Panc1 (cell line): ENCODE results near the gene MUC5AC. TPM values are rescaled to one million over a fixed set of nuclear protein-coding genes. Genes with fewer than 3 reads are reported as not detected.

ENCODE experiments used
- ATAC-seq: fragments of 200-7000 bp; cut with Tn5 transposase; 2 replicates; pipeline ENCODE4 v1.9.1; 2020; ENCODE audit warnings: mild to moderate bottlenecking, moderate library complexity
- BruUV-seq: library from RNA; stranded (reverse); fragments of 400-500 nt; replicated peaks from 2 replicates; lab custom pipeline; 2021; lab: Mats Ljungman, UMichigan
- CTCF ChIA-PET: fragments of 300-600 bp; sonication (Branson Sonifier 250); formaldehyde crosslinking; loops from one replicate; lab custom pipeline; 2022; ENCODE audit warnings: antibody characterized with exemption; lab: Charles Lee
- POLR2A ChIA-PET: fragments of 300-600 bp; sonication (Branson Sonifier 250); formaldehyde crosslinking; loops from one replicate; lab custom pipeline; 2022; ENCODE audit warnings: antibody characterized with exemption; lab: Charles Lee
- DNase-seq: peaks from one replicate; pipeline ENCODE4 v3.0.0-alpha.2; 2010; ENCODE audit warnings: low read depth, low spot score
- H3K27ac ChIP-seq: 2 replicates; pipeline ENCODE4 v1.5.1; 2011; ENCODE audit warnings: mild to moderate bottlenecking, low read length, inconsistent platforms
- H3K27me3 ChIP-seq: fragments of 200-500 bp; sonication (Bioruptor generic); 2 replicates; pipeline ENCODE4 v1.6.0; 2014; ENCODE audit warnings: low read length, inconsistent platforms; ENCODE audit not compliant: control insufficient read depth, insufficient read depth
- H3K36me3 ChIP-seq: fragments of 200-500 bp; sonication (Bioruptor generic); 2 replicates; pipeline ENCODE4 v1.5.1; 2014; ENCODE audit warnings: inconsistent platforms, mild to moderate bottlenecking, low read length, moderate library complexity; ENCODE audit not compliant: control insufficient read depth, insufficient read depth
- H3K4me1 ChIP-seq: 2 replicates; pipeline ENCODE4 v1.5.1; 2011; ENCODE audit warnings: inconsistent platforms, mild to moderate bottlenecking, low read length, moderate library complexity; ENCODE audit not compliant: control insufficient read depth, insufficient read depth
- H3K4me3 ChIP-seq, 2 experiments: 2 replicates each; pipeline ENCODE4 v1.5.1; 2011 to 2012; ENCODE audit warnings: low read depth in 2 of 2, low read length in 2 of 2, mild to moderate bottlenecking in 2 of 2, inconsistent platforms in 1 of 2, moderate library complexity in 1 of 2
- H3K9me3 ChIP-seq: fragments of 200-500 bp; sonication (Bioruptor generic); 2 replicates; pipeline ENCODE4 v1.5.1; 2014; ENCODE audit warnings: low read depth, mild to moderate bottlenecking, inconsistent platforms, low read length, moderate library complexity; ENCODE audit not compliant: control insufficient read depth, insufficient read depth
- POLR2AphosphoS5 ChIP-seq: IDR thresholded peaks from 2 replicates; pipeline ENCODE4 v1.6.1; 2012; ENCODE audit warnings: mild to moderate bottlenecking, low read depth, low read length, moderate library complexity
- SIN3A ChIP-seq: IDR thresholded peaks from 2 replicates; pipeline ENCODE4 v1.6.1; 2012; ENCODE audit warnings: low read depth, mild to moderate bottlenecking, low read length, moderate library complexity, borderline replicate concordance; ENCODE audit not compliant: insufficient read depth
- TCF7L2 ChIP-seq: IDR thresholded peaks from 2 replicates; pipeline ENCODE4 v1.6.1; 2011; ENCODE audit warnings: mild to moderate bottlenecking, low read depth, low read length, inconsistent platforms
- in situ Hi-C: cut with HindIII; loops from 2 replicates; pipeline ENCODE4 v1.10.0; 2016; ENCODE audit warnings: low sequenced_read_pairs, low pct_unique_long_range_greater_than_20kb
- intact Hi-C: fragments of 100-400 bp; cut with micrococcal nuclease; formaldehyde crosslinking; loops from one replicate; pipeline ENCODE4 v1.10.0; 2022; ENCODE audit not compliant: unreplicated experiment
- total RNA-seq: library from RNA; stranded (reverse); gene quantifications from one replicate; pipeline ENCODE4 v1.2.1, GENCODE V29; 2021; ENCODE audit not compliant: unreplicated experiment
- TF ChIP-seq, protein P1 (sequence below), 2 experiments: IDR thresholded peaks; 2 replicates each; pipeline ENCODE4 v1.6.1; 2011 to 2012; ENCODE audit warnings: low read depth in 2 of 2, control low read depth in 1 of 2, low read length in 1 of 2, mild to moderate bottlenecking in 1 of 2, moderate library complexity in 1 of 2; ENCODE audit not compliant: insufficient read depth in 1 of 2
- TF ChIP-seq, protein P2 (sequence below): fragments of 450-650 bp; IDR thresholded peaks from 2 replicates; pipeline ENCODE4 v1.5.1; 2017; ENCODE audit warnings: mild to moderate bottlenecking

Gene MUC5AC
- total RNA-seq, 1 experiment from 2014 or later = 0.03 TPM

DNA sequence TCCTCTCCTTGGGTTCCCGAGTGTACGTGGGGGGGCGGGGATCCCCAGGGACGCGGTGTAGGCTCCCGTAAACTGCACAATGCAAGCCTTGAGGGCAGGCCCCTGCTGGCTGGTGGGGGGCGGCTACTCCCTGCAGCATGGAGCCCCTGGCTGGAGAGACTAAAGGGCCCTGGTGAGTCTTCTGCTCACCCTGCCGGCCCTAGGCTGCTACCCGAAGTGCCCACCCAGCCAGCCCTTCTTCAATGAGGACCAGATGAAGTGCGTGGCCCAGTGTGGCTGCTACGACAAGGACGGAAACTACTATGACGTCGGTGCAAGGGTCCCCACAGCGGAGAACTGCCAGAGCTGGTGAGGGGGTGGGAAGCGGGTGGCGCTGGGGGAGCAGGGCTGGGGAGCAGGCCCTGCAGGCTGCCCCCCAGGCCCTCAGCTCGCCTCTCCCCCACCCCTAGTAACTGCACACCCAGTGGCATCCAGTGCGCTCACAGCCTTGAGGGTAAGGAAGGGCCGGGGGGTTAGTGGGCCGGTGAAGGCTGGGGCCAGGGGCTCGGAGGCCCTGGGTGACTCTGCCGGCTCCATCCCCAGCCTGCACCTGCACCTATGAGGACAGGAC is 81.9 kb downstream of the MUC5AC start:
- ATAC-seq (no peak), DNase-seq (no peak)
- Histone ChIP-seq H3K36me3 (no peaks in the 10 kb centered on the region), H3K4me3 (no peak overlapping the region), H3K9me3 (no peaks in the 10 kb centered on the region), H3K27me3 (no peaks in the 10 kb centered on the region; the same call in 1 of the 2 replicates), H3K4me1 (no peaks in the 10 kb centered on the region), H3K27ac (no peak overlapping the region)
- TF ChIP-seq SIN3A (no peak), TCF7L2 (no peak), POLR2AphosphoS5 (no peak)
- TF ChIP-seq, protein P1, sequence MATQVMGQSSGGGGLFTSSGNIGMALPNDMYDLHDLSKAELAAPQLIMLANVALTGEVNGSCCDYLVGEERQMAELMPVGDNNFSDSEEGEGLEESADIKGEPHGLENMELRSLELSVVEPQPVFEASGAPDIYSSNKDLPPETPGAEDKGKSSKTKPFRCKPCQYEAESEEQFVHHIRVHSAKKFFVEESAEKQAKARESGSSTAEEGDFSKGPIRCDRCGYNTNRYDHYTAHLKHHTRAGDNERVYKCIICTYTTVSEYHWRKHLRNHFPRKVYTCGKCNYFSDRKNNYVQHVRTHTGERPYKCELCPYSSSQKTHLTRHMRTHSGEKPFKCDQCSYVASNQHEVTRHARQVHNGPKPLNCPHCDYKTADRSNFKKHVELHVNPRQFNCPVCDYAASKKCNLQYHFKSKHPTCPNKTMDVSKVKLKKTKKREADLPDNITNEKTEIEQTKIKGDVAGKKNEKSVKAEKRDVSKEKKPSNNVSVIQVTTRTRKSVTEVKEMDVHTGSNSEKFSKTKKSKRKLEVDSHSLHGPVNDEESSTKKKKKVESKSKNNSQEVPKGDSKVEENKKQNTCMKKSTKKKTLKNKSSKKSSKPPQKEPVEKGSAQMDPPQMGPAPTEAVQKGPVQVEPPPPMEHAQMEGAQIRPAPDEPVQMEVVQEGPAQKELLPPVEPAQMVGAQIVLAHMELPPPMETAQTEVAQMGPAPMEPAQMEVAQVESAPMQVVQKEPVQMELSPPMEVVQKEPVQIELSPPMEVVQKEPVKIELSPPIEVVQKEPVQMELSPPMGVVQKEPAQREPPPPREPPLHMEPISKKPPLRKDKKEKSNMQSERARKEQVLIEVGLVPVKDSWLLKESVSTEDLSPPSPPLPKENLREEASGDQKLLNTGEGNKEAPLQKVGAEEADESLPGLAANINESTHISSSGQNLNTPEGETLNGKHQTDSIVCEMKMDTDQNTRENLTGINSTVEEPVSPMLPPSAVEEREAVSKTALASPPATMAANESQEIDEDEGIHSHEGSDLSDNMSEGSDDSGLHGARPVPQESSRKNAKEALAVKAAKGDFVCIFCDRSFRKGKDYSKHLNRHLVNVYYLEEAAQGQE (IDR thresholded peaks at IDR 0.05; ENCODE audit: insufficient read depth in 1 of 2, low read depth in 2 of 2, low read length in 1 of 2) = no peak
- TF ChIP-seq, protein P2, sequence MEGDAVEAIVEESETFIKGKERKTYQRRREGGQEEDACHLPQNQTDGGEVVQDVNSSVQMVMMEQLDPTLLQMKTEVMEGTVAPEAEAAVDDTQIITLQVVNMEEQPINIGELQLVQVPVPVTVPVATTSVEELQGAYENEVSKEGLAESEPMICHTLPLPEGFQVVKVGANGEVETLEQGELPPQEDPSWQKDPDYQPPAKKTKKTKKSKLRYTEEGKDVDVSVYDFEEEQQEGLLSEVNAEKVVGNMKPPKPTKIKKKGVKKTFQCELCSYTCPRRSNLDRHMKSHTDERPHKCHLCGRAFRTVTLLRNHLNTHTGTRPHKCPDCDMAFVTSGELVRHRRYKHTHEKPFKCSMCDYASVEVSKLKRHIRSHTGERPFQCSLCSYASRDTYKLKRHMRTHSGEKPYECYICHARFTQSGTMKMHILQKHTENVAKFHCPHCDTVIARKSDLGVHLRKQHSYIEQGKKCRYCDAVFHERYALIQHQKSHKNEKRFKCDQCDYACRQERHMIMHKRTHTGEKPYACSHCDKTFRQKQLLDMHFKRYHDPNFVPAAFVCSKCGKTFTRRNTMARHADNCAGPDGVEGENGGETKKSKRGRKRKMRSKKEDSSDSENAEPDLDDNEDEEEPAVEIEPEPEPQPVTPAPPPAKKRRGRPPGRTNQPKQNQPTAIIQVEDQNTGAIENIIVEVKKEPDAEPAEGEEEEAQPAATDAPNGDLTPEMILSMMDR = no peak
- intact Hi-C loops = no loop called here
- ChIA-PET CTCF (no interaction called here), POLR2A (no interaction called here)
- no TSS peak for BruUV-seq
- in situ Hi-C loops = no loop called here

DNA sequence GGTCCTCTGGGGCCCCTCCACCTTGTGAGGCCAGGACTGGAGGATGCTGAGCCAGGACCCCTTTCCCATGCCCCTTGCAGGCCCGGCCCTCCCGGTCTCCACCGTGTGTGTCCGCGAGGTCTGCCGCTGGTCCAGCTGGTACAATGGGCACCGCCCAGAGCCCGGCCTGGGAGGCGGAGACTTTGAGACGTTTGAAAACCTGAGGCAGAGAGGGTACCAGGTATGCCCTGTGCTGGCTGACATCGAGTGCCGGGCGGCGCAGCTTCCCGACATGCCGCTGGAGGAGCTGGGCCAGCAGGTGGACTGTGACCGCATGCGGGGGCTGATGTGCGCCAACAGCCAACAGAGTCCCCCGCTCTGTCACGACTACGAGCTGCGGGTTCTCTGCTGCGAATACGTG is 83.0 kb downstream of the MUC5AC start:
- no peak; the same call in 1 of the 2 replicates for ATAC-seq
- intact Hi-C loops (no loop called here), in situ Hi-C loops (no loop called here)
- H3K4me3 ChIP-seq = no peak overlapping the region
- no peaks in the 10 kb centered on the region for H3K36me3 ChIP-seq
- TF ChIP-seq, protein P2 = no peak
- TF ChIP-seq POLR2AphosphoS5 (no peak), SIN3A (no peak), TCF7L2 (no peak)
- TF ChIP-seq, protein P1 (IDR thresholded peaks at IDR 0.05; ENCODE audit: insufficient read depth in 1 of 2, low read depth in 2 of 2, low read length in 1 of 2) = no peak
- POLR2A ChIA-PET = interaction anchor here (0.6 kb wide), 1 partner anchor 103 kb away, joined by 4 read pairs; no protein-coding TSS in a partner anchor
- H3K9me3 ChIP-seq = no peaks in the 10 kb centered on the region
- DNase-seq = no peak
- no peaks in the 10 kb centered on the region for H3K4me1 ChIP-seq
- BruUV-seq = no TSS peak
- CTCF ChIA-PET = no interaction called here
- no peaks in the 10 kb centered on the region for H3K27me3 ChIP-seq
- no peak overlapping the region for H3K27ac ChIP-seq
